ENCODE measurements around the gene FASTKD1. TPM values are rescaled to one million over a fixed set of nuclear protein-coding genes. Genes with fewer than 3 reads are reported as not detected.

Gene FASTKD1
- total and polyA plus RNA-seq, 2 donors (not counting 1 experiment from before 2014, with no cell fraction given), result 8.5 to 31.0 TPM

DNA sequence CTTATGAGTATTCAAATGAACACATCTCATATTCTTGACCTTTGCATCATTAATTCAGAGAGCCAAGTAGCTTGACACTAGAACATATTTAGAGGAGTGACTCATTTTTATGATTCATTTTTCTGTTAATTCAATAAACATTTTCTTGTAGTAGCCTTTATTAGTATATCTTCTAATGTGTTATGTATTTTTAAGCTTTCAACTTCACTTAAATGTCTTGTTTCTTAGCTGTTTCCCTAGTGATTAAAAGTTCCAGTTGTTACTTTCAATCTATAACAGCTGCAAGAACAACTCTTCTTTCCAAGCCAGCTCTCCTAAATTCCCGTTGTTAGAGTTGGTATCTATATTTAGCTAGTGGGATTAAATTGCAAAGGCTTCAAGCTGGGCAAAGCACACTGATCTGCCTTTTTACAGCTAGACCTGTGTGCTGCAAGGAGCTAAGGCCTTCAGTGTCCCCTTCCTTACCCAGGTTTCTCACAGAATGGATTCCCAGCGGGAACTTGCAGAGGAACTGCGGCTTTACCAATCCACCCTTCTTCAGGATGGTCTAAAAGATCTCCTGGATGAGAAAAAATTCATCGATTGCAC, 64.3 kb downstream of the FASTKD1 start, which contains the start of gene KLHL41:
KLHL41 (plus strand) TSS at position 405 of the 588 bp plus-strand sequence; CDS start at position 482, 77 bp downstream.
- intact Hi-C loops (cut with micrococcal nuclease), result no loop called here
- Histone ChIP-seq H3K9me3 (ENCODE audit: control extremely low read depth in 1 of 3, control insufficient read depth in 2 of 3, insufficient read depth in 1 of 3, low read length in 2 of 3) (peaks cover 0 to 9% (median 0%) of the 10 kb centered on the region in 3 donors), H3K79me2 (ENCODE audit: control insufficient read depth, insufficient read depth, low read length) (no peaks in the 10 kb centered on the region), H3K4me3 (ENCODE audit: control extremely low read depth in 1 of 5, extremely low read depth in 1 of 5, insufficient read depth in 1 of 5, low read depth in 2 of 5, low read length in 4 of 5) (no peak within 1 kb of the TSS), H3K27me3 (replicated peaks in 1 of 4; ENCODE audit: control extremely low read depth in 1 of 4, control insufficient read depth in 3 of 4, insufficient read depth in 4 of 4, low read length in 3 of 4) (no peaks in the 10 kb centered on the region), H3K36me3 (replicated peaks in 1 of 2; ENCODE audit: control extremely low read depth in 1 of 2, control insufficient read depth in 1 of 2, extremely low read depth in 1 of 2, insufficient read depth in 2 of 2, low read length in 1 of 2) (no peaks in the 10 kb centered on the region), H3K4me2 (replicated peaks; ENCODE audit: low read depth, low read length, poor library complexity, severe bottlenecking) (no peak within 1 kb of the TSS), H3K4me1 (ENCODE audit: control insufficient read depth in 2 of 2, insufficient read depth in 2 of 2, low read length in 2 of 2) (no peaks in the 10 kb centered on the region), H3K9ac (ENCODE audit: low read length) (no peak within 1 kb of the TSS), H4K20me1 (ENCODE audit: control insufficient read depth, insufficient read depth, low read length, poor library complexity, severe bottlenecking) (no peaks in the 10 kb centered on the region), H3K27ac (ENCODE audit: low read length in 2 of 2) (no peak within 1 kb of the TSS), H2AFZ (ENCODE audit: insufficient read depth, low read depth, low read length, poor library complexity, severe bottlenecking) (no peak within 1 kb of the TSS)
- Mint-ChIP-seq H3K9me3 (ENCODE audit: insufficient read depth) (no peaks in the 10 kb centered on the region), H3K4me3 (no peak within 1 kb of the TSS), H3K27me3 (no peaks in the 10 kb centered on the region), H3K27ac (no peak within 1 kb of the TSS), H3K4me1 (no peaks in the 10 kb centered on the region)
- DNase-seq, result no peak
- ChIA-PET POLR2A (no interaction called here), CTCF (no interaction called here)
- TF ChIP-seq, protein P1, sequence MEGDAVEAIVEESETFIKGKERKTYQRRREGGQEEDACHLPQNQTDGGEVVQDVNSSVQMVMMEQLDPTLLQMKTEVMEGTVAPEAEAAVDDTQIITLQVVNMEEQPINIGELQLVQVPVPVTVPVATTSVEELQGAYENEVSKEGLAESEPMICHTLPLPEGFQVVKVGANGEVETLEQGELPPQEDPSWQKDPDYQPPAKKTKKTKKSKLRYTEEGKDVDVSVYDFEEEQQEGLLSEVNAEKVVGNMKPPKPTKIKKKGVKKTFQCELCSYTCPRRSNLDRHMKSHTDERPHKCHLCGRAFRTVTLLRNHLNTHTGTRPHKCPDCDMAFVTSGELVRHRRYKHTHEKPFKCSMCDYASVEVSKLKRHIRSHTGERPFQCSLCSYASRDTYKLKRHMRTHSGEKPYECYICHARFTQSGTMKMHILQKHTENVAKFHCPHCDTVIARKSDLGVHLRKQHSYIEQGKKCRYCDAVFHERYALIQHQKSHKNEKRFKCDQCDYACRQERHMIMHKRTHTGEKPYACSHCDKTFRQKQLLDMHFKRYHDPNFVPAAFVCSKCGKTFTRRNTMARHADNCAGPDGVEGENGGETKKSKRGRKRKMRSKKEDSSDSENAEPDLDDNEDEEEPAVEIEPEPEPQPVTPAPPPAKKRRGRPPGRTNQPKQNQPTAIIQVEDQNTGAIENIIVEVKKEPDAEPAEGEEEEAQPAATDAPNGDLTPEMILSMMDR (IDR thresholded peaks at IDR 0.05), result no peak
- no peak for TF ChIP-seq EZH2 (IDR thresholded peaks at IDR 0.05; ENCODE audit: borderline replicate concordance, insufficient read depth, low read depth, low read length, poor library complexity, severe bottlenecking)
- WGBS (ENCODE audit: insufficient coverage), result 97% methylated on average over 3 of the region's 4 CpGs
- no peak for ATAC-seq (ENCODE audit: low read depth)

DNA sequence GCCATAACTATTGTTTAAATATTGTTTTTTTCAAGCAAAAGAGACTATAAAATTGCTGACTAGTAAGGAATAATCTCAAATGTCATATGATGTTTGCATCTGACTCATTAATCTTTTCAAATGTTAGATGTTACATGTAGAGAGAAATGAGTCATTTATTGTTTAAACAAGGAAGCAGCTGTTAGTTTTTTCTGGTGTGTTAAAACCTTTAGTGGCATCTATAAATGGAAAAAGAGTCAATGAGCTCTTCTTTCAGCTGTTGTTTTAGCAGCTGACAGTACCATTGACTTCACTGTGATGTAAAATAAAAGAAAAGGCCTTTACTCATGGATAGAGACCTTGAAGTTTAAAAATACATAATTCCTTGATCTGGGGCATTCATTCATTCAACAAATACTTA, 66.0 kb downstream of the FASTKD1 start:
- Histone ChIP-seq H3K4me2 (replicated peaks; ENCODE audit: low read depth, low read length, poor library complexity, severe bottlenecking) (no peak overlapping the region), H4K20me1 (ENCODE audit: control insufficient read depth, insufficient read depth, low read length, poor library complexity, severe bottlenecking) (no peaks in the 10 kb centered on the region), H3K4me1 (ENCODE audit: control insufficient read depth in 2 of 2, insufficient read depth in 2 of 2, low read length in 2 of 2) (no peaks in the 10 kb centered on the region), H3K27ac (ENCODE audit: low read length in 2 of 2) (no peak overlapping the region), H3K36me3 (replicated peaks in 1 of 2; ENCODE audit: control extremely low read depth in 1 of 2, control insufficient read depth in 1 of 2, extremely low read depth in 1 of 2, insufficient read depth in 2 of 2, low read length in 1 of 2) (no peaks in the 10 kb centered on the region), H2AFZ (ENCODE audit: insufficient read depth, low read depth, low read length, poor library complexity, severe bottlenecking) (no peak overlapping the region), H3K79me2 (ENCODE audit: control insufficient read depth, insufficient read depth, low read length) (no peaks in the 10 kb centered on the region), H3K9ac (ENCODE audit: low read length) (no peak overlapping the region), H3K27me3 (replicated peaks in 1 of 4; ENCODE audit: control extremely low read depth in 1 of 4, control insufficient read depth in 3 of 4, insufficient read depth in 4 of 4, low read length in 3 of 4) (no peaks in the 10 kb centered on the region), H3K4me3 (ENCODE audit: control extremely low read depth in 1 of 5, extremely low read depth in 1 of 5, insufficient read depth in 1 of 5, low read depth in 2 of 5, low read length in 4 of 5) (no peak overlapping the region), H3K9me3 (ENCODE audit: control extremely low read depth in 1 of 3, control insufficient read depth in 2 of 3, insufficient read depth in 1 of 3, low read length in 2 of 3) (peaks cover 0 to 9% (median 0%) of the 10 kb centered on the region in 3 donors)
- no peaks in the 10 kb centered on the region for H3K4me1 Mint-ChIP-seq
- no peak for ATAC-seq (ENCODE audit: low read depth)
- ChIA-PET POLR2A (no interaction called here), CTCF (no interaction called here)
- no peaks in the 10 kb centered on the region for H3K9me3 Mint-ChIP-seq (ENCODE audit: insufficient read depth)
- no peak overlapping the region for H3K27ac Mint-ChIP-seq
- intact Hi-C loops (cut with micrococcal nuclease), result no loop called here
- TF ChIP-seq EZH2 (IDR thresholded peaks at IDR 0.05; ENCODE audit: borderline replicate concordance, insufficient read depth, low read depth, low read length, poor library complexity, severe bottlenecking), result no peak
- TF ChIP-seq, protein P1 (IDR thresholded peaks at IDR 0.05), result no peak
- DNase-seq, result no peak
- H3K4me3 Mint-ChIP-seq, result no peak overlapping the region
- H3K27me3 Mint-ChIP-seq, result no peaks in the 10 kb centered on the region

Measured in B cell (primary cell).